SJCRH30 (cell line): Measurements from ENCODE around the gene TMEM141. TPM values are rescaled to one million over a fixed set of nuclear protein-coding genes. Genes with fewer than 3 reads are reported as not detected.
"Not testable (repeated sequence)": the region's sequence is repeated elsewhere in the genome, so short reads cannot be mapped to it uniquely, and the experiment has no call there.

Experiments
- DNase-seq, 2 experiments: peaks; one replicate each; pipeline ENCODE4 v3.0.0-alpha.2; 2015 to 2020
- H3K27ac ChIP-seq: fragments of 250-450 bp; sonication (Bioruptor Pico); 2 replicates; pipeline ENCODE4 v1.5.1; 2020; ENCODE audit warnings: mild to moderate bottlenecking, moderate library complexity
- H3K27me3 ChIP-seq: fragments of 250-450 bp; sonication (Bioruptor Pico); 2 replicates; pipeline ENCODE4 v1.5.1; 2020; ENCODE audit warnings: mild to moderate bottlenecking, moderate library complexity
- H3K36me3 ChIP-seq: fragments of 250-450 bp; sonication (Bioruptor Pico); 2 replicates; pipeline ENCODE4 v1.5.1; 2020; ENCODE audit warnings: mild to moderate bottlenecking, moderate library complexity
- H3K4me1 ChIP-seq: fragments of 250-450 bp; sonication (Bioruptor Pico); 2 replicates; pipeline ENCODE4 v1.5.1; 2020; ENCODE audit warnings: mild to moderate bottlenecking, moderate library complexity
- H3K4me3 ChIP-seq: fragments of 250-450 bp; sonication (Bioruptor Pico); 2 replicates; pipeline ENCODE4 v1.5.1; 2020; ENCODE audit warnings: mild to moderate bottlenecking, moderate library complexity
- H3K9me3 ChIP-seq: fragments of 250-450 bp; sonication (Bioruptor Pico); replicated peaks from 2 replicates; pipeline ENCODE4 v1.5.1; 2020; ENCODE audit warnings: mild to moderate bottlenecking, moderate library complexity
- total RNA-seq: library from RNA; depleted of rRNA; stranded (reverse); fragments of >200 nt; shearing (Covaris generic); gene quantifications from 2 replicates; pipeline ENCODE4 v1.2.3, GENCODE V29; 2014

TMEM141 gene
- total RNA-seq, 1 experiment from 2014 or later, result 17.3 TPM

- peaks cover 31% of the 10 kb centered on the region for H3K36me3 ChIP-seq
- H3K4me1 ChIP-seq, H3K27me3 ChIP-seq, H3K4me3 ChIP-seq, DNase-seq, H3K9me3 ChIP-seq, H3K27ac ChIP-seq: not testable (repeated sequence)
These were observed 42.4 kb downstream of the TMEM141 start for GRCh38 chr9:136833381-136834048.

DNA sequence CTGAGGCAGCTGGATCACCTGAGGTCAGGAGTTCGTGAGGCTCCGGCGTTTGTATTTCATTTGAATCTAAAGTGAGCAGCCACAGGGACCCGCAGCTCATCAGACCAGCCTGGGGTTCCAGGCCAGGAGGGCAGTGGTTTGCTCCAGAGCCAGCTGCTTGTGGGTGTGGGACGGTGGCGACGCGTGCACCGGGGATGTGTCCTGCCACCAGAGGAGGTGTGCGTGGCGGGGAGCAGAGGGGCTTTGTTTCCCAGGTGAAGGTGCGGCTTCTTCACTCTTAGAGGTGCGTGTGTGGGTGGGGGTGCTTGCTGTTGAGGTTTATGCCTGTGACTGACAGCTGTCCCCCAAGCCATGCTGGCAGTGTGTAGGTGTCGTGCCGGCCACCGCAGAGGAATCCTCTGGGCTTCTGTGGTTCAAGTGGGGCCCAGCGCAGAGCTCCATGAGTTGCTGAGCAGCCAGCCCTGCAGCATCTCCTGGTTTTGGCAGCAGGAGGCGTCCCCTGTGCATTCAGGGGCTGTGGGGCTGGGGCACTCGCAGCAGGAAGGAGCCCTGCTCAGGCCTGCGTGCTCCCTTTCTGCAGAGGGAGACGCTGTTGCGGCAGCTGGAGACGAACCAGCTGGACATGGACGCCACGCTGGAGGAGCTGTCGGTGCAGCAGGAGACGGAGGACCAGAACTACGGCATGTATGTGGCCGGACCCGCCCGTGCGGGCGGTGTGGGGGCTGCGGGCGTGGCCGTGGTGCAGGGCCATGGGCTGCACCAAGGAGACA is 44.2 kb downstream of the TMEM141 start:
- Histone ChIP-seq H3K4me1 (peaks cover 3% of the 10 kb centered on the region; the same call in 1 of the 2 replicates), H3K27ac (no peak overlapping the region), H3K9me3 (no peaks in the 10 kb centered on the region), H3K36me3 (peaks cover 18% of the 10 kb centered on the region), H3K27me3 (no peaks in the 10 kb centered on the region), H3K4me3 (no peak overlapping the region)
- DNase-seq, result no peak

- DNase-seq, result no peak
- Histone ChIP-seq H3K4me3 (no peak overlapping the region), H3K36me3 (peaks cover 11% of the 10 kb centered on the region), H3K27me3 (no peaks in the 10 kb centered on the region), H3K4me1 (peaks cover 12% of the 10 kb centered on the region), H3K9me3 (no peaks in the 10 kb centered on the region), H3K27ac (no peak overlapping the region)
These were observed 45.1 kb downstream of the TMEM141 start for GRCh38 chr9:136835932-136836904.

GRCh38 chr9:136837146-136837855 is 46.2 kb downstream of the TMEM141 start:
- H3K27me3 ChIP-seq, result no peaks in the 10 kb centered on the region
- H3K9me3 ChIP-seq, result no peaks in the 10 kb centered on the region
- no peak overlapping the region for H3K4me3 ChIP-seq
- no peak for DNase-seq
- H3K27ac ChIP-seq, result no peak overlapping the region
- peaks cover 18% of the 10 kb centered on the region for H3K4me1 ChIP-seq
- peaks cover 8% of the 10 kb centered on the region for H3K36me3 ChIP-seq

DNA sequence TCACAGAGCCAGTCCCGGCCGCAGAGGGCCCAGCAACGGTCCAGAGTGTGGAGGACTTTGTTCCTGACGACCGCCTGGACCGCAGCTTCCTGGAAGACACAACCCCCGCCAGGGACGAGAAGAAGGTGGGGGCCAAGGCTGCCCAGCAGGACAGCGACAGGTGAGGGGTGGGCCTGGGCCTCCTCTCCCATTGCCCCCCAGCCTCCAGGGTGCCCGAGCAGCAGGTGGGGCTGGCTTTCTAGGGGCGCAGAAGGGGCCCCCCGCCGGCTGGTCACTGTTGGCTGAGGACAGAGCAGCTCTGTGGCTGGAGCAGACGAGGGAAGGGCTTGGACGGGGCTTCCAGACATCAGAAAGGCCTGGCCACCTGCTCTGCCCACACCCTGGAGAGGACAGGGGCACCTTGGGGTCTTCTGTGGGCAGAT is 46.7 kb downstream of the TMEM141 start:
- H3K4me1 ChIP-seq, result peaks cover 20% of the 10 kb centered on the region
- H3K4me3 ChIP-seq, H3K36me3 ChIP-seq, H3K27ac ChIP-seq, DNase-seq, H3K27me3 ChIP-seq, H3K9me3 ChIP-seq: not testable (repeated sequence)

DNA sequence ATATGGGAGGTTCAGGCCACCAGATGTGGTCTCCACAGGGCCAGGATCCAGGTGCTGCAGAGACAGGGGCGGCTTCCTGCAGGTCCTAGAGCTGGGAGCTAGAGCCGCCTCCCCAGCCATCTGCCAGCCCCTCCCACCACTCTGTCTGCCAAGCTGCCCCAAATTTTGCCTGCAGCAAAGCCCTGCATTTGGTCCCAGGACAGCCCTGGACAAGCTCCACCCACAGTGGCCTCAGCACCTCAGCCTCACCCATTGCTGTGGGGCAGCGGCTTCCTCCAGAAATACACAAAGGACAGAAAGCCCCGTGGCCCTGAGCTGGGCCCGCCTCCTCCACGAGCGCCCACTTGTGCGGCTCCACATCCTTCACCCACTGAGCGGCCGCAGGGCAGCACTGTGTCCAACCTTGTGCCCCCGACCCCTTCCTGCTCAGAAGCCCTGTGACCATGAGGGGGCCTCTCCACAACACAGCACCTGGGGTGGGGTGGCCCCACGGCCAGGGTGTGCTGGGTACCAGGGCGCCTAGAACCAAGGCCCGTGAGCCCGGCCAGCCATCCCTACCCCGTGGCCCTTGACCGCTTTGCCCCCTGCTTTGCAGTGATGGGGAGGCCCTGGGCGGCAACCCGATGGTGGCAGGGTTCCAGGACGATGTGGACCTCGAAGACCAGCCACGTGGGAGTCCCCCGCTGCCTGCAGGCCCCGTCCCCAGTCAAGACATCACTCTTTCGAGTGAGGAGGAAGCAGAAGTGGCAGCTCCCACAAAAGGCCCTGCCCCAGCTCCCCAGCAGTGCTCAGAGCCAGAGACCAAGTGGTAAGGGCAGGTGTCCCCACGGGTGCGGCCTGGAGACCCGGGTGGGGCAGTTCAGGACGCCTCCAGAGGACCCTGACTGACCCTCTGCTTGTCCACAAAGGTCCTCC is 47.4 kb downstream of the TMEM141 start:
- no peak for DNase-seq
- no peaks in the 10 kb centered on the region for H3K27me3 ChIP-seq
- H3K9me3 ChIP-seq, result no peaks in the 10 kb centered on the region
- H3K4me3 ChIP-seq, result no peak overlapping the region
- H3K36me3 ChIP-seq, result 0 out of 2 replicates have a peak, but pooled peaks cover 4% of the 10 kb centered on the region
- H3K4me1 ChIP-seq, result peaks cover 24% of the 10 kb centered on the region
- H3K27ac ChIP-seq, result no peak overlapping the region

DNA sequence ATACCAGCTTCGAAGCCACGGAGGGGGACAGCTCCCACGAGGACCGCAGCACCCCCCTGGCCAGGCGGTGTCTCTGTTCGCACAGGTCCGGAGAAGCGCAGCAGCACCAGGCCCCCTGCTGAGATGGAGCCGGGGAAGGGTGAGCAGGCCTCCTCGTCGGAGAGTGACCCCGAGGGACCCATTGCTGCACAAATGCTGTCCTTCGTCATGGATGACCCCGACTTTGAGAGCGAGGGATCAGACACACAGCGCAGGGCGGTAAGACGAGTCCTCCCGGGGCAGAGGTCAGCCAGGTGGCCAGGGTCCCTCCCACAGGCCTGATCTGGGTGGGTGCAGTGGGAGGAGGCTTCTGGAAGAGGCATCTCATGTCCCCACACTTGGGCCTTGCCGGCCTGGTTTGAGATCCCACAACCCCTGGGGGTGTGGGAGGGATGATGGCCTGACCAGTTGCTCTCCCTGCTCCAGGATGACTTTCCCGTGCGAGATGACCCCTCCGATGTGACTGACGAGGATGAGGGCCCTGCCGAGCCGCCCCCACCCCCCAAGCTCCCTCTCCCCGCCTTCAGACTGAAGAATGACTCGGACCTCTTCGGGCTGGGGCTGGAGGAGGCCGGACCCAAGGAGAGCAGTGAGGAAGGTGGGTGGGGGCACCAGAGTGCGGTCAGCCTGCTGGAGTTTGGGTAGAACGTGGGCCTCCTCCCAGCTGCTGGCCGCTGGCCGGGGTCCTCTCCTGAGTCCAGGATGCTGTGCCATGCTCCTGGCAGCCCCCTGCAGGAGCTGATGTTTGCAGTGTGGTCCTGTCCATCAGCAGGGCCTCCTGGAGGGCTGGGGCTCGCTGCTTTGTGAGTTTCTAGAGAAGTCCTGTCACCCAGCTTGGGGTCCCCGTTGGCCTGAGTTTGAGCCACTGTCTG is 48.3 kb downstream of the TMEM141 start:
- Histone ChIP-seq H3K27me3 (no peaks in the 10 kb centered on the region), H3K9me3 (no peaks in the 10 kb centered on the region)

GRCh38 chr9:136840140-136840876 is 49.2 kb downstream of the TMEM141 start:
- no peak for DNase-seq
- no peaks in the 10 kb centered on the region for H3K9me3 ChIP-seq
- no peak overlapping the region for H3K27ac ChIP-seq
- peaks cover 24% of the 10 kb centered on the region for H3K4me1 ChIP-seq
- no peak overlapping the region for H3K4me3 ChIP-seq
- no peaks in the 10 kb centered on the region for H3K36me3 ChIP-seq
- H3K27me3 ChIP-seq, result no peaks in the 10 kb centered on the region

More for the DNA sequence above, 48.3 kb downstream of the TMEM141 start:
- Histone ChIP-seq H3K36me3 (no peaks in the 10 kb centered on the region), H3K4me1 (peaks cover 24% of the 10 kb centered on the region), H3K27ac (no peak overlapping the region), H3K4me3 (no peak overlapping the region)
- no peak for DNase-seq

- Histone ChIP-seq H3K27me3 (no peaks in the 10 kb centered on the region), H3K4me1 (peaks cover 24% of the 10 kb centered on the region), H3K4me3 (no peak overlapping the region), H3K27ac (0 out of 2 replicates have a peak overlapping the region, but pooled peaks have one; percentile 4), H3K9me3 (no peaks in the 10 kb centered on the region), H3K36me3 (no peaks in the 10 kb centered on the region)
- DNase-seq, result peak; percentile 85 to 90
These were observed 49.9 kb downstream of the TMEM141 start for GRCh38 chr9:136840877-136841645.

DNA sequence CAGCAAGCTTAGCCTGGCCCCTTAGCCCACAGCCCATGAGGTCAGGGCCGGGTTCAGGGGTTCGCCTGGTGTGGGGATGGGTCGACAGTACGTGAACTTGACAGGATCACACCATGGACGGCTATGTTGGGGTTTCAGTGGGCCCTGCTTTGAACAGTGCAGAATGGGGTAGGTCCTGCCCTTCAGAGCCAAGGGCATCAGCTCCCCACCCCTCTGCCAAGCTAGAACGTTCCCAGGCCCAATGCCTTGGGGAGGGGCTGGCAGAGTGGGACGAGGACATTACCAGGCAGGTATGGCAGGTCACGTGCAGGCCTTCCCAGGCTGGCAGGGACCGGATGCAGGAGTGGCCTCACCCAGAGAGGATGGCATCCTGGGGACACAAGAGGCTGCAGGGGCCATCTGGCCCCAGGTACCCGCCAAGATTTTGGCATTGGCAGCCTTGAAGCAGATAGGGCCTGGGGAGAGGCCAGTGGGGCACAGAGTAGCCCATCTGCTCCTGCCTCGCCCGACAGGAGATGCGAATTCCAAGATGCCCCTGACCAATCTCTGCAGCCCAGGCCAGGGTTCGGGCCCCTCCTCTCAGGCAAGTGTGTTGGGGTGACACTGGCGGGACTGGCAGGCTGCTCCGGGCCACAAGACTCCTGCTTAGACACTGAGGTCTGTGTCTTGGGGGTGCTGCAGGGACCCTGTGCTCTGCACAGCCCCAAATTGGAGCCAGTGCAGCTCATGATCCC is 50.7 kb downstream of the TMEM141 start:
- not testable (repeated sequence) for H3K27ac ChIP-seq
- H3K4me3 ChIP-seq, result peak overlapping the region; percentile 54

GRCh38 chr9:136842380-136842948 is 51.3 kb downstream of the TMEM141 start, which contains the start of gene AJM1:
TSS of gene AJM1 (plus strand) at chr9:136842478. CDS start at chr9:136844415, 1,937 bp downstream.
- H3K4me1 ChIP-seq, result peaks cover 24% of the 10 kb centered on the region
- peak; percentile 85 to 91 for DNase-seq
- not testable (repeated sequence) for H3K36me3 ChIP-seq, H3K9me3 ChIP-seq, H3K27me3 ChIP-seq, H3K27ac ChIP-seq
- H3K4me3 ChIP-seq, result peak within 1 kb of the TSS; percentile 54

More for the DNA sequence above, 50.7 kb downstream of the TMEM141 start:
- not testable (repeated sequence) for H3K36me3 ChIP-seq, H3K9me3 ChIP-seq, DNase-seq, H3K27me3 ChIP-seq
- peaks cover 24% of the 10 kb centered on the region for H3K4me1 ChIP-seq
